Karpas-422 (cell line): ENCODE data around the gene OR3A1. TPM values are rescaled to one million over a fixed set of nuclear protein-coding genes. Genes with fewer than 3 reads are reported as not detected.
"Not testable (repeated sequence)": the region's sequence is repeated elsewhere in the genome, so short reads cannot be mapped to it uniquely, and the experiment has no call there.

Experiments used
- DNase-seq: peaks from one replicate; pipeline ENCODE4 v3.0.0-alpha.2; 2015
- H2AFZ ChIP-seq: fragments of 200-600 bp; sonication (generic); 2 replicates; pipeline ENCODE4 v1.6.1; 2014; ENCODE audit warnings: antibody characterized with exemption, low read length, mixed read lengths
- H3K27ac ChIP-seq: fragments of 200-600 bp; sonication (generic); 2 replicates; pipeline ENCODE4 v1.5.1; 2014; ENCODE audit warnings: mild to moderate bottlenecking, low read length, moderate library complexity
- H3K27me3 ChIP-seq: fragments of 200-600 bp; sonication (generic); 2 replicates; pipeline ENCODE4 v1.6.1; 2014; ENCODE audit warnings: low read length, mixed read lengths
- H3K36me3 ChIP-seq: fragments of 200-600 bp; sonication (generic); 2 replicates; pipeline ENCODE4 v1.6.1; 2014; ENCODE audit warnings: low read length, mixed read lengths; ENCODE audit not compliant: insufficient read depth
- H3K4me1 ChIP-seq: fragments of 200-600 bp; sonication (generic); 2 replicates; pipeline ENCODE4 v1.6.1; 2014; ENCODE audit warnings: mild to moderate bottlenecking, low read length, mixed read lengths
- H3K4me2 ChIP-seq: fragments of 200-600 bp; sonication (generic); 2 replicates; pipeline ENCODE4 v1.6.1; 2014; ENCODE audit warnings: low read length, low read depth, mild to moderate bottlenecking; ENCODE audit not compliant: poor library complexity, severe bottlenecking
- H3K4me3 ChIP-seq: fragments of 200-600 bp; sonication (generic); 2 replicates; pipeline ENCODE4 v1.5.1; 2014; ENCODE audit warnings: mild to moderate bottlenecking, antibody characterized with exemption, low read length, mixed read lengths
- H3K79me2 ChIP-seq: fragments of 200-600 bp; sonication (generic); 2 replicates; pipeline ENCODE4 v1.6.1; 2014; ENCODE audit warnings: mild to moderate bottlenecking, low read length, mixed read lengths
- H3K9ac ChIP-seq: fragments of 200-600 bp; sonication (generic); 2 replicates; pipeline ENCODE4 v1.6.0; 2014; ENCODE audit warnings: low read length
- H3K9me2 ChIP-seq: fragments of 200-600 bp; sonication (generic), shearing (Covaris generic); replicated peaks from 2 replicates; pipeline ENCODE4 v1.6.0; 2014; ENCODE audit warnings: mild to moderate bottlenecking, low read length, moderate library complexity; ENCODE audit not compliant: insufficient read depth
- H3K9me3 ChIP-seq: fragments of 300-700, 200-600 bp; sonication (generic); 2 replicates; pipeline ENCODE4 v1.6.1; 2014; ENCODE audit warnings: low read length, mixed read lengths
- H4K20me1 ChIP-seq: fragments of 200-600 bp; sonication (generic); 2 replicates; pipeline ENCODE4 v1.6.1; 2014; ENCODE audit warnings: mild to moderate bottlenecking, antibody characterized with exemption, low read length, low read depth; ENCODE audit not compliant: insufficient read depth
- total RNA-seq: library from RNA; depleted of rRNA; stranded (reverse); fragments of >200 nt; shearing (Covaris generic); gene quantifications from 2 replicates; pipeline ENCODE4 v1.2.3, GENCODE V29; 2014; ENCODE audit warnings: low replicate concordance

Gene OR3A1
- total RNA-seq, 1 experiment from 2014 or later, result not detected

DNA sequence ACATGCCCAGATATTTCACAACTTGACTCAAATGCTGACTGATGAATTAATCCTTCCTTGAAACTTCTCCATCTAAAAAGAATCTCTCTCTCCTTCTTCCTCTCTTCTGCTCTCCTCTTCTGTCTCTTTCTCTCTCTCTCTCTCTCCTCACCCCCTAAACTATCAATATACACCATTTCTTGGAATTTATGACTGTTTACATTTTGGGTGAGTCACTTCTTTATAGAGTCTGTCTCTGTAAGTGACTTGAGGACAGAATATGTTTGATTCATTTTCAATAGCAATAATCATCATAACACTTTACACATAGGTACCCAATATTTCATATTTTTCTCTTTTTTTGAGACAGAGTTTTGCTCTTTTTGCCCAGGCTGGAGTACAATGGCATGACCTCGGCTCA lies 15.3 kb downstream of the OR3A1 start:
- Histone ChIP-seq H3K4me1 (no peaks in the 10 kb centered on the region), H3K27me3 (no peaks in the 10 kb centered on the region), H3K79me2 (no peaks in the 10 kb centered on the region), H3K9me2 (no peaks in the 10 kb centered on the region), H3K36me3 (no peaks in the 10 kb centered on the region), H3K9me3 (no peaks in the 10 kb centered on the region), H3K4me2 (no peak overlapping the region), H3K4me3 (no peak overlapping the region), H3K27ac (no peak overlapping the region), H4K20me1 (no peaks in the 10 kb centered on the region), H3K9ac (no peak overlapping the region), H2AFZ (no peak overlapping the region)
- no peak for DNase-seq

DNA sequence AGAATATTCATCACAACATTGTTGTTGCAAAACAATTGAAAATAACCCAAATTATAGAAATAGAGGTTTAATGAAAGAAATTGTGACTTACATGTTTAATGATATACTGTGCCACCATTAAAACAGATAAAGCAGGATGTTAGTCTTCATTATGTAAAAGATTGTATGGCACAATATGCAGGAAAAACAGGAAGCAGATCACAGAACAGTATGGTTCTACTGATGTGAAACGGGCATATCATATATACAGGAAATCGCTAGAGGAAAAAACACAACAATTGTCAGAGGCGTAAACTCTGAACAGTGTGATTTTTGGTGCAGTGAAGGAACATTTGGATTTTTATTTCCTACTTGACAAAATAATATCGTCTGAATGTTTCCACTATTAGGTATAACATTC lies 22.0 kb downstream of the OR3A1 start:
- H3K4me3 ChIP-seq, result no peak overlapping the region
- H3K79me2 ChIP-seq, result no peaks in the 10 kb centered on the region
- DNase-seq, result no peak
- no peaks in the 10 kb centered on the region for H3K36me3 ChIP-seq
- H3K9ac ChIP-seq, result no peak overlapping the region
- no peaks in the 10 kb centered on the region for H3K9me3 ChIP-seq
- H3K4me1 ChIP-seq, result no peaks in the 10 kb centered on the region
- no peak overlapping the region for H2AFZ ChIP-seq
- H3K4me2 ChIP-seq, result no peak overlapping the region
- no peaks in the 10 kb centered on the region for H3K27me3 ChIP-seq
- H4K20me1 ChIP-seq, result no peaks in the 10 kb centered on the region
- H3K27ac ChIP-seq, result no peak overlapping the region
- H3K9me2 ChIP-seq, result no peaks in the 10 kb centered on the region

DNA sequence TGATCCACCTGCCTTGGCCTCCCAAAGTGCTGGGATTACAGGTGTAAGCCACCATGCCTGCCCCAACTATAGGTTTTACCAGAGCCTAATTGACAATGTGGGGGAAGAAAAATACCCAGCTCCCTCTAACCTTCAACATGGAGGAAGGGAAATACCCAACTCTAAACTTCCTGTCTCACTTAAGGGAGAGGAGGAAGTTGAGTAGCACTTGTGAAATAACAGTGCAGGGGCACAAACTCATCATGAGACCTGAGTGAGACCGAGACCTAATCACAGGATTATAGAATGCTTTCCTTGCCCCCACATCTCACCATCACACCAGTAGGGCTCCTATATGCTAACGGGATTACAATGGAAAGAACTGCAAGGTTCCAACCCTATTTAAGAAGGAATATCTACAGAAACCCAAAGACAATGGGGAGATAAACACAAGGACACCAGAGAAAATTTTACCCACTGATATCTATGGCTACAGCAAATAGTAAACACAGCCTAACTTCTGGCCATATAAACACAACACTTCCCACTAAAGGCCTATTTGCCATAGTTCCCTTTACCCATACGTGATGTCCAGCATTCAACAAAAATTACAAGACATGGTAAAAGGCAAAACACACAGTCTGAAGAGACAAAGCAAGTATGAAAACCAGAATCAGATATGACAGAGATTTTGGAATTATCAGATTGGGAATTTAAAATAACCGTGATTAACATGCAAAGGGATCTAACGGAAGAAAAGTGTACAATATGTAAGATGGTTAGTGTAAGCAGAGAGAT lies 26.9 kb downstream of the OR3A1 start:
- Histone ChIP-seq H2AFZ (no peak overlapping the region), H3K4me1 (no peaks in the 10 kb centered on the region)

DNA sequence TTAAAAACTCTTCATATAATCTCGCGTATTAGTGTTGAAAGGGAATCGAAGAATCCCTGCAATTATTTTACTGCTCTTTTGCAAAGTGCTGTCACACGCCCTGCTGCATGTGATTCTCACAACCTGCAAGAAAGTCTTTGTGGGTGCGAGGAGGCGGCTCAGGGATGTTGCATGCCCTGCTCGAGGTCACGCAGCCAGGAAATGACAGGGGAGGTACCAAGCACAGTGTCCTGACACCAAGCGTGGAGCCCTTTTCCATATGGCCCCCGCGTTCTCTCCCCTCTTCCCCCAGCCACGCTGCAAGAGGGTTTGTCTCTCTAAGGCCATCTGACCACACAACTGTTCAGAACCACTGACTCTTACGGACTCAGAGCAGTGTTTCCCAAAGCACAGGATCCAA lies 37.6 kb downstream of the OR3A1 start:
- H3K9ac ChIP-seq, result no peak overlapping the region
- no peak overlapping the region for H3K4me2 ChIP-seq
- H3K79me2 ChIP-seq, result no peaks in the 10 kb centered on the region
- no peak for DNase-seq
- no peak overlapping the region for H3K27ac ChIP-seq
- H2AFZ ChIP-seq, result no peak overlapping the region
- no peak overlapping the region for H3K4me3 ChIP-seq
- no peaks in the 10 kb centered on the region for H3K27me3 ChIP-seq
- no peaks in the 10 kb centered on the region for H3K9me3 ChIP-seq
- no peaks in the 10 kb centered on the region for H3K4me1 ChIP-seq
- no peaks in the 10 kb centered on the region for H4K20me1 ChIP-seq
- no peaks in the 10 kb centered on the region for H3K9me2 ChIP-seq
- H3K36me3 ChIP-seq, result no peaks in the 10 kb centered on the region

More for the DNA sequence above, 26.9 kb downstream of the OR3A1 start:
- no peak overlapping the region for H3K4me2 ChIP-seq
- H3K36me3 ChIP-seq, result no peaks in the 10 kb centered on the region
- DNase-seq, result no peak
- H3K27me3 ChIP-seq, result no peaks in the 10 kb centered on the region
- no peak overlapping the region for H3K27ac ChIP-seq
- H4K20me1 ChIP-seq, result no peaks in the 10 kb centered on the region
- H3K79me2 ChIP-seq, result no peaks in the 10 kb centered on the region
- no peak overlapping the region for H3K4me3 ChIP-seq
- H3K9me3 ChIP-seq, result no peaks in the 10 kb centered on the region
- H3K9me2 ChIP-seq, result no peaks in the 10 kb centered on the region
- no peak overlapping the region for H3K9ac ChIP-seq

DNA sequence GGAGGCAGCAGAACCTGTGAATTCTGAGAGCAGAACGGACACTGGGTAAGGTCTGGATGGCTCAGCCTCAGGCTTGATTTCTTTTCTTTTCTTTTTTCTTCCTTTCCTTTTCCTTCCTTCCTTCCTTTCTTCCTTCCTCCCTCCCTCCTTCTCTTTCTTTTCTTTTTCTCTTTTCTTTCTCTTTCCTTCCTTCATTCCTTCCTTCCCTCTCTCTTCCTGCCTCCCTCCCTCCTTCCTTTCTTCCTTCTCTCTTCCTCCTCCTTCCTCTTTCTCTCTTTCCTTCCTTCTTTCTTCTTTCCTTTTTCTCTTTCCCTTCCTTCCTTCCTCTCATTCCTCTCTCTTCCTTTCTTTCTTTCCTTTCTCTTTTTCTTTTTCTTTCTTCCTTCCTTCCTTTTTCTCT lies 38.0 kb downstream of the OR3A1 start:
- no peak overlapping the region for H3K4me3 ChIP-seq
- H3K4me1 ChIP-seq, result no peaks in the 10 kb centered on the region
- DNase-seq, result no peak
- H3K9me3 ChIP-seq, result no peaks in the 10 kb centered on the region
- no peak overlapping the region for H3K27ac ChIP-seq
- no peaks in the 10 kb centered on the region for H3K9me2 ChIP-seq
- no peaks in the 10 kb centered on the region for H3K27me3 ChIP-seq
- no peaks in the 10 kb centered on the region for H3K36me3 ChIP-seq
- H4K20me1 ChIP-seq, result no peaks in the 10 kb centered on the region
- H2AFZ ChIP-seq, result no peak overlapping the region
- no peak overlapping the region for H3K4me2 ChIP-seq
- no peaks in the 10 kb centered on the region for H3K79me2 ChIP-seq
- no peak overlapping the region for H3K9ac ChIP-seq

DNA sequence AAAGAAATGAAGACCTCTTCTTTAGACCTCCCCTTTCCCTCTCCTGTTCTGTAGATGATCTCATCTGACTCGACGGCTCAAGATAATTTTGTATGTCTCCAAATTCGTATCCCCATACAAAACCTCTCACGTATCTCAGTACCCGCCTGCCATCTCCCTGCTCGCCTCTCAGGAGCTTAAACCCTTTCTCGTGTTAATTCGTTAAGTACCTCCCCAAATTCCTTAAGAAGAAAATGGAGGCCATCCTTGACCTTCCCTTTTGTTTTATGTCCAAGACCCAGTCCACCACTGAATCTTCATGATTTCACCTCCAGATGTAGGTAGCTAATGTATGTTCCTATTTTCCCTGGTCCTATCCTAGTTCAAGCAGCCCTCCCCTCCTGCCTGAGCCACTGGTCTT lies 41.6 kb downstream of the OR3A1 start:
- no peak overlapping the region for H3K4me3 ChIP-seq

DNA sequence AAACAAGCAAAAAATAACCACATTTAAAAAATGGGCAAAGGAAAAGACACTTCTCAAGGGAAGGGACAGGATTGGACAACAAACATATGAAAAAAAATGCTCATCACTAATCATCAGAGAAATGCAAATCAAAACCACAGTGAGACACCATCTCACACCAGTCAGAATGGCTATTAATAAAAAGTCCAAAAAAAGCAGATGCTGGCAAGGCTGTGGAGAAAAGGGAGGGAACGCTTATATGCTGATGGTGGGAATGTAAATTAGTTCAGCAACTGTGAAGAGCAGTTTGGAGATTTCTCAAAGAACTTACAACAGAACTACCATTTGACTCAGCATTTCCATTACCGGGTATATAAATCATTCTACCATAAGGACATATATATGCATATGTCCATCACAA lies 49.1 kb downstream of the OR3A1 start:
- H3K4me2 ChIP-seq, H2AFZ ChIP-seq, DNase-seq: not testable (repeated sequence)

More for the DNA sequence above, 41.6 kb downstream of the OR3A1 start:
- Histone ChIP-seq H3K9me3 (no peaks in the 10 kb centered on the region), H3K4me1 (no peaks in the 10 kb centered on the region), H3K27ac (no peak overlapping the region), H3K9ac (no peak overlapping the region), H3K79me2 (no peaks in the 10 kb centered on the region), H4K20me1 (no peaks in the 10 kb centered on the region), H3K9me2 (no peaks in the 10 kb centered on the region), H3K4me2 (no peak overlapping the region), H3K27me3 (no peaks in the 10 kb centered on the region), H2AFZ (no peak overlapping the region), H3K36me3 (no peaks in the 10 kb centered on the region)
- no peak for DNase-seq

DNA sequence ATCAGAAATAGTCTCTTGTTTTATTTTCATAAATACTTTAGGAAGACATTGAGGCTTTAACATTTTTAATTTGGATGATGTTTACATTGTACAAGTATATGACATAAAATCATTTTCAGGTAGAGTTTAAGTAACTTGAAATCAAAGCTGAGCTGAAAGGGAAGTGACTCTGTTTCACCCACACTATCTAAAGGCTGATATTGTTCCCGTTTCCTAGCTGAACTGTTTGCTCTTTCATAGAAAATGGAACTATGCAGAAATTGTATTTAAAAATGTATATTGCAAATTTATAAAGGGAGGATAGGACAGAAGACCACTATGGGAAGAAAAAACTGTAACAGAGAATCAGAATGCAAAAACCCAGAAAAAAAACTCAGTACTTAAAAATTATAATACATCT lies 53.3 kb downstream of the OR3A1 start:
- H3K27ac ChIP-seq, H3K27me3 ChIP-seq, H3K4me1 ChIP-seq: not testable (repeated sequence)

More for the DNA sequence above, 49.1 kb downstream of the OR3A1 start:
- not testable (repeated sequence) for H3K27me3 ChIP-seq, H3K9me2 ChIP-seq, H3K4me1 ChIP-seq, H3K36me3 ChIP-seq, H3K9ac ChIP-seq, H4K20me1 ChIP-seq, H3K9me3 ChIP-seq, H3K27ac ChIP-seq, H3K79me2 ChIP-seq, H3K4me3 ChIP-seq

More for the DNA sequence above, 53.3 kb downstream of the OR3A1 start:
- not testable (repeated sequence) for H3K4me3 ChIP-seq, H3K9ac ChIP-seq, H3K9me2 ChIP-seq, H3K4me2 ChIP-seq, H4K20me1 ChIP-seq, H3K79me2 ChIP-seq, H3K36me3 ChIP-seq, H2AFZ ChIP-seq, DNase-seq, H3K9me3 ChIP-seq
